Smooth muscle cell (in vitro differentiated cells): ENCODE data around the gene SBDS. TPM values are rescaled to one million over a fixed set of nuclear protein-coding genes. Genes with fewer than 3 reads are reported as not detected.

Source experiments
- DNase-seq: peaks from one replicate; lab custom pipeline; 2025; ENCODE audit not compliant: unreplicated experiment; lab: John Stamatoyannopoulos, UW
- H2AFZ ChIP-seq: fragments of 200-600 bp; sonication (generic); 2 replicates; pipeline ENCODE4 v1.6.0; 2016; ENCODE audit warnings: antibody characterized with exemption, low read depth, mild to moderate bottlenecking
- H3F3A ChIP-seq: fragments of 200-600 bp; sonication (generic); 2 replicates; pipeline ENCODE4 v1.6.0; 2017; ENCODE audit warnings: antibody characterized with exemption, low read depth
- H3K27ac ChIP-seq: fragments of 200-600 bp; sonication (generic); 2 replicates; pipeline ENCODE4 v1.5.1; 2016; ENCODE audit warnings: low read depth, mild to moderate bottlenecking
- H3K27me3 ChIP-seq: fragments of 200-600 bp; sonication (generic); 2 replicates; pipeline ENCODE4 v1.6.1; 2016; ENCODE audit warnings: low read depth, mild to moderate bottlenecking
- H3K36me3 ChIP-seq: fragments of 200-600 bp; sonication (generic); 2 replicates; pipeline ENCODE4 v1.5.1; 2016; ENCODE audit warnings: low read depth
- H3K4me1 ChIP-seq: fragments of 200-600 bp; sonication (generic); 2 replicates; pipeline ENCODE4 v1.5.1; 2016; ENCODE audit warnings: low read depth
- H3K4me2 ChIP-seq: fragments of 200-600 bp; sonication (generic); 2 replicates; pipeline ENCODE4 v1.6.0; 2016; ENCODE audit warnings: mild to moderate bottlenecking
- H3K4me3 ChIP-seq: fragments of 200-600 bp; sonication (generic); 2 replicates; pipeline ENCODE4 v1.5.1; 2016; ENCODE audit warnings: mild to moderate bottlenecking
- H3K79me2 ChIP-seq: fragments of 200-600 bp; sonication (generic); 2 replicates; pipeline ENCODE4 v1.6.0; 2016; ENCODE audit warnings: low read depth, mild to moderate bottlenecking
- H3K9ac ChIP-seq: fragments of 200-600 bp; sonication (generic); 2 replicates; pipeline ENCODE4 v1.6.0; 2016; ENCODE audit warnings: low read depth
- H3K9me3 ChIP-seq: fragments of 200-600 bp; sonication (generic); replicated peaks from 2 replicates; pipeline ENCODE4 v1.5.1; 2016; ENCODE audit warnings: low read depth
- H4K20me1 ChIP-seq: fragments of 200-600 bp; sonication (generic); 2 replicates; pipeline ENCODE4 v1.6.0; 2016; ENCODE audit warnings: low read depth
- CTCF ChIP-seq: fragments of 200-600 bp; sonication (generic); IDR thresholded peaks from 2 replicates; pipeline ENCODE4 v1.5.1; 2017; ENCODE audit warnings: borderline replicate concordance, mild to moderate bottlenecking, antibody characterized with exemption; ENCODE audit not compliant: insufficient read depth, poor library complexity, severe bottlenecking
- WGBS: methylation state at CpG from one replicate; pipeline ENCODE4 v1.1.7; 2016; ENCODE audit warnings: low lambda C conversion rate; 5-methylcytosine and 5-hydroxymethylcytosine counted together
- polyA plus RNA-seq: library from polyadenylated mRNA; unstranded; fragments of >200 nt; fragmentation: Nextera tagmentation; extraction: Ambion mirVana; gene quantifications from 2 replicates; pipeline ENCODE4 v1.2.1, GENCODE V29; 2016
- total RNA-seq: library from RNA; depleted of rRNA; stranded (reverse); fragments of >200 nt; gene quantifications from 2 replicates; pipeline ENCODE4 v1.2.3, GENCODE V29; 2014

Gene SBDS
- total and polyA plus RNA-seq, 2 experiments from 2014 or later: 107 to 133 TPM

GRCh38 chr7:66964411-66964810 is 31.0 kb downstream of the SBDS start:
- no peaks in the 10 kb centered on the region for H3F3A ChIP-seq
- no peaks in the 10 kb centered on the region for H3K4me1 ChIP-seq
- H3K4me3 ChIP-seq: no peak overlapping the region
- H3K27me3 ChIP-seq: no peaks in the 10 kb centered on the region
- no peak overlapping the region for H3K27ac ChIP-seq
- H2AFZ ChIP-seq: no peak overlapping the region
- H4K20me1 ChIP-seq: no peaks in the 10 kb centered on the region
- no peak overlapping the region for H3K4me2 ChIP-seq
- H3K79me2 ChIP-seq: no peaks in the 10 kb centered on the region
- DNase-seq: no peak
- no peak for TF ChIP-seq CTCF
- H3K36me3 ChIP-seq: no peaks in the 10 kb centered on the region
- no peaks in the 10 kb centered on the region for H3K9me3 ChIP-seq
- no peak overlapping the region for H3K9ac ChIP-seq
- 49% methylated on average over 4 of the region's 4 CpGs for WGBS

- Histone ChIP-seq H2AFZ (no peak overlapping the region), H3K36me3 (peaks cover 3% of the 10 kb centered on the region), H3F3A (no peaks in the 10 kb centered on the region), H3K4me1 (no peaks in the 10 kb centered on the region), H3K9ac (no peak overlapping the region), H3K27me3 (no peaks in the 10 kb centered on the region), H3K9me3 (no peaks in the 10 kb centered on the region), H3K4me3 (no peak overlapping the region), H4K20me1 (no peaks in the 10 kb centered on the region), H3K27ac (no peak overlapping the region), H3K4me2 (no peak overlapping the region), H3K79me2 (no peaks in the 10 kb centered on the region)
- no peak for DNase-seq
- TF ChIP-seq CTCF: no peak
- 99% methylated on average over 5 of the region's 5 CpGs for WGBS
Measured at GRCh38 chr7:66961096-66961495, 34.3 kb downstream of the SBDS start.

GRCh38 chr7:66960192-66960591 is 35.2 kb downstream of the SBDS start:
- H4K20me1 ChIP-seq: no peaks in the 10 kb centered on the region
- H3F3A ChIP-seq: no peaks in the 10 kb centered on the region
- no peak for DNase-seq
- WGBS: 93% methylated on average over 4 of the region's 4 CpGs
- no peak for TF ChIP-seq CTCF
- no peaks in the 10 kb centered on the region for H3K79me2 ChIP-seq
- no peaks in the 10 kb centered on the region for H3K27me3 ChIP-seq
- H3K27ac ChIP-seq: no peak overlapping the region
- H3K4me2 ChIP-seq: no peak overlapping the region
- H2AFZ ChIP-seq: no peak overlapping the region
- H3K9me3 ChIP-seq: no peaks in the 10 kb centered on the region
- H3K9ac ChIP-seq: no peak overlapping the region
- no peaks in the 10 kb centered on the region for H3K4me1 ChIP-seq
- H3K4me3 ChIP-seq: no peak overlapping the region
- H3K36me3 ChIP-seq: peaks cover 9% of the 10 kb centered on the region

GRCh38 chr7:66958538-66959350 is 36.6 kb downstream of the SBDS start:
- Histone ChIP-seq H3K79me2 (no peaks in the 10 kb centered on the region), H2AFZ (no peak overlapping the region), H3K4me1 (no peaks in the 10 kb centered on the region), H3K4me2 (no peak overlapping the region), H4K20me1 (no peaks in the 10 kb centered on the region), H3K36me3 (peaks cover 9% of the 10 kb centered on the region), H3K27ac (no peak overlapping the region), H3F3A (no peaks in the 10 kb centered on the region), H3K9ac (no peak overlapping the region), H3K27me3 (no peaks in the 10 kb centered on the region), H3K9me3 (no peaks in the 10 kb centered on the region), H3K4me3 (no peak overlapping the region)
- no peak for DNase-seq
- 94% methylated on average over 17 of the region's 17 CpGs for WGBS
- no peak for TF ChIP-seq CTCF
